ENCODE data around the gene NANOS2. TPM values are rescaled to one million over a fixed set of nuclear protein-coding genes. Genes with fewer than 3 reads are reported as not detected.

The NANOS2 gene
- total and polyA plus RNA-seq, 2 of the 4 experiments (the other 2 are of a cell fraction), result not detected

GRCh38 chr19:45900738-45901431, 13.7 kb downstream of the NANOS2 start:
- peak overlapping the region; percentile 22 for H2AK9ac ChIP-seq (replicated peaks; ENCODE audit: low read depth, low read length, poor library complexity)
- H3K14ac ChIP-seq (replicated peaks; ENCODE audit: low read depth, low read length), result no peak overlapping the region
- H3K4me2 ChIP-seq (ENCODE audit: low read depth, low read length), result peak overlapping the region; percentile 89
- H3K4me1 ChIP-seq (ENCODE audit: control insufficient read depth, insufficient read depth, low read length), result 0 out of 2 replicates have a peak, but pooled peaks cover 4% of the 10 kb centered on the region
- ATAC-seq (ENCODE audit: low read depth) (no peak), DNase-seq (no peak)
- H3K36me3 ChIP-seq (ENCODE audit: control insufficient read depth, insufficient read depth, low read length), result peaks cover 23% of the 10 kb centered on the region
- H4K5ac ChIP-seq (ENCODE audit: low read depth, low read length), result no peak overlapping the region
- no peak overlapping the region for H2BK5ac ChIP-seq (ENCODE audit: low read depth, low read length, poor library complexity, severe bottlenecking)
- ChIA-PET CTCF (no interaction called here), POLR2A (ENCODE audit: unreplicated experiment) (no interaction called here)
- no peak overlapping the region for H3K4ac ChIP-seq (ENCODE audit: low read depth, low read length)
- no peak overlapping the region; the same call in 1 of the 2 replicates for H3K9ac ChIP-seq (ENCODE audit: low read depth, low read length)
- no peak overlapping the region for H4K8ac ChIP-seq (ENCODE audit: low read depth in 2 of 2, low read length in 2 of 2)
- no peaks in the 10 kb centered on the region for H3K9me3 ChIP-seq (ENCODE audit: control insufficient read depth, insufficient read depth, low read length)
- dilution Hi-C loops (cut with HindIII; ENCODE audit: low sequenced_read_pairs, unreplicated experiment), result no loop called here
- H3K27me3 ChIP-seq (ENCODE audit: control insufficient read depth, insufficient read depth, low read length), result no peaks in the 10 kb centered on the region
- peak overlapping the region; percentile 48; the same call in 1 of the 2 replicates for H3K23ac ChIP-seq (ENCODE audit: low read depth, low read length)
- peak overlapping the region; percentile 99 for H2AFZ ChIP-seq (replicated peaks; ENCODE audit: low read length, poor library complexity)
- H4K91ac ChIP-seq (ENCODE audit: insufficient read depth, low read depth, low read length), result no peak overlapping the region
- WGBS, 2 experiments (ENCODE audit: extremely low coverage in 2 of 2, insufficient read length in 1 of 2), result 43% methylated on average over 13 of the region's 22 CpGs; no CpG with 5 or more reads in 1 of the 2 experiments
- no peak for TF ChIP-seq USF2 (IDR thresholded peaks at IDR 0.05; ENCODE audit: low read depth, low read length)
- TF ChIP-seq RCOR1 (IDR thresholded peaks at IDR 0.05; ENCODE audit: insufficient replicate concordance, low read length), result no peak
- no peak for TF ChIP-seq CHD1 (IDR thresholded peaks at IDR 0.05; ENCODE audit: low read depth, low read length)
- TF ChIP-seq RAD21 (IDR thresholded peaks at IDR 0.05; ENCODE audit: low read length), result no peak
- no peak for TF ChIP-seq ELK1 (IDR thresholded peaks at IDR 0.05; ENCODE audit: borderline replicate concordance, low read depth, low read length)
- no peak for TF ChIP-seq POLR2A (IDR thresholded peaks at IDR 0.05; ENCODE audit: low read depth, low read length)
- no peak for TF ChIP-seq MXI1 (IDR thresholded peaks at IDR 0.05; ENCODE audit: borderline replicate concordance, low read depth, low read length)
- TF ChIP-seq MAZ (IDR thresholded peaks at IDR 0.05; ENCODE audit: borderline replicate concordance, low read depth, low read length), result no peak
- TF ChIP-seq CTCF (conservative IDR thresholded peaks at IDR 0.05; ENCODE audit: low read depth, low read length), result no peak
- no peak for TF ChIP-seq MAFK (IDR thresholded peaks at IDR 0.05; ENCODE audit: low read depth, low read length)
- no peak for TF ChIP-seq RFX5 (IDR thresholded peaks at IDR 0.05; ENCODE audit: low read depth, low read length)
- TF ChIP-seq NFE2L2 (IDR thresholded peaks at IDR 0.05; ENCODE audit: low read depth, low read length), result no peak
- no peak for TF ChIP-seq SMC3 (IDR thresholded peaks at IDR 0.05; ENCODE audit: low read depth, low read length)
- TF ChIP-seq BHLHE40 (IDR thresholded peaks at IDR 0.05; ENCODE audit: low read depth, low read length), result no peak
- TF ChIP-seq FOS (IDR thresholded peaks at IDR 0.05; ENCODE audit: low read depth, low read length), result no peak
- TF ChIP-seq CEBPB (IDR thresholded peaks at IDR 0.05; ENCODE audit: low read depth, low read length), result no peak
- H3K18ac ChIP-seq (ENCODE audit: low read depth, low read length), result no peak overlapping the region
- H2BK15ac ChIP-seq (ENCODE audit: low read depth, low read length), result no peak overlapping the region
- peaks cover 13 to 21% of the 10 kb centered on the region in 2 experiments for H3K79me1 ChIP-seq (ENCODE audit: low read depth in 1 of 2, low read length in 2 of 2)
- no TSS peak for BruUV-seq (replicated peaks)
- H2BK20ac ChIP-seq (ENCODE audit: low read depth, low read length), result no peak overlapping the region
- H2BK120ac ChIP-seq (ENCODE audit: low read depth, low read length), result no peak overlapping the region
- H2AK5ac ChIP-seq (ENCODE audit: low read depth, low read length), result no peak overlapping the region
- H3K9me1 ChIP-seq (ENCODE audit: insufficient read depth, low read length), result peaks cover 7% of the 10 kb centered on the region; the same call in 1 of the 2 replicates
- peak overlapping the region; percentile 70 for H3K4me3 ChIP-seq (ENCODE audit: insufficient read depth, low read depth, low read length)
- 0 out of 2 replicates have a peak, but pooled peaks cover 9% of the 10 kb centered on the region for H4K20me1 ChIP-seq (ENCODE audit: insufficient read depth, low read length)
- H3K56ac ChIP-seq (ENCODE audit: extremely low read depth, insufficient read depth, low read length), result no peak overlapping the region
- no peak overlapping the region for H3K27ac ChIP-seq (ENCODE audit: insufficient read depth, low read length)
- intact Hi-C loops (cut with micrococcal nuclease), result no loop called here
- in situ Hi-C loops (cut with MboI; ENCODE audit: low sequenced_read_pairs), result no loop called here
